Type B pancreatic cell (in vitro differentiated cells): ENCODE data around the gene ERC2. TPM values are rescaled to one million over a fixed set of nuclear protein-coding genes. Genes with fewer than 3 reads are reported as not detected.

Source experiments
- DNase-seq: peaks from one replicate; pipeline ENCODE4 v3.0.0; 2021; ENCODE audit warnings: mixed read lengths; ENCODE audit not compliant: unreplicated experiment; ENCODE audit errors: extremely low spot score
- H3K27ac Mint-ChIP-seq: 2 replicates; pipeline ENCODE4 v1.8.0; 2021; ENCODE audit warnings: mild to moderate bottlenecking, mixed read lengths
- H3K27me3 Mint-ChIP-seq: 2 replicates; pipeline ENCODE4 v1.8.0; 2021; ENCODE audit warnings: mixed read lengths
- H3K36me3 Mint-ChIP-seq: 2 replicates; pipeline ENCODE4 v1.8.0; 2021; ENCODE audit warnings: mixed read lengths
- H3K4me1 Mint-ChIP-seq: one replicate; pipeline ENCODE4 v1.8.0; 2021; ENCODE audit warnings: mixed read lengths; ENCODE audit not compliant: unreplicated experiment
- H3K4me3 Mint-ChIP-seq: 2 replicates; pipeline ENCODE4 v1.8.0; 2021; ENCODE audit warnings: mild to moderate bottlenecking, mixed read lengths
- H3K9me3 Mint-ChIP-seq: 2 replicates; pipeline ENCODE4 v1.8.0; 2021; ENCODE audit warnings: mixed read lengths
- total RNA-seq: library from RNA; stranded (reverse); gene quantifications from 2 replicates; pipeline ENCODE4 v1.2.1, GENCODE V29; 2021; ENCODE audit warnings: low replicate concordance
- TF ChIP-seq, protein P1 (sequence below): fragments of 200-600 bp; sonication (generic); conservative IDR thresholded peaks from 2 replicates; pipeline ENCODE4 v1.5.0; 2021; ENCODE audit warnings: antibody characterized with exemption, mild to moderate bottlenecking

The ERC2 gene
- total RNA-seq, 1 donor from 2014 or later: 6.1 TPM

- Mint-ChIP-seq H3K36me3 (no peaks in the 10 kb centered on the region), H3K9me3 (no peaks in the 10 kb centered on the region), H3K27me3 (peaks cover 15% of the 10 kb centered on the region), H3K4me3 (no peak overlapping the region), H3K4me1 (peaks cover 21% of the 10 kb centered on the region), H3K27ac (no peak overlapping the region)
- TF ChIP-seq, protein P1, sequence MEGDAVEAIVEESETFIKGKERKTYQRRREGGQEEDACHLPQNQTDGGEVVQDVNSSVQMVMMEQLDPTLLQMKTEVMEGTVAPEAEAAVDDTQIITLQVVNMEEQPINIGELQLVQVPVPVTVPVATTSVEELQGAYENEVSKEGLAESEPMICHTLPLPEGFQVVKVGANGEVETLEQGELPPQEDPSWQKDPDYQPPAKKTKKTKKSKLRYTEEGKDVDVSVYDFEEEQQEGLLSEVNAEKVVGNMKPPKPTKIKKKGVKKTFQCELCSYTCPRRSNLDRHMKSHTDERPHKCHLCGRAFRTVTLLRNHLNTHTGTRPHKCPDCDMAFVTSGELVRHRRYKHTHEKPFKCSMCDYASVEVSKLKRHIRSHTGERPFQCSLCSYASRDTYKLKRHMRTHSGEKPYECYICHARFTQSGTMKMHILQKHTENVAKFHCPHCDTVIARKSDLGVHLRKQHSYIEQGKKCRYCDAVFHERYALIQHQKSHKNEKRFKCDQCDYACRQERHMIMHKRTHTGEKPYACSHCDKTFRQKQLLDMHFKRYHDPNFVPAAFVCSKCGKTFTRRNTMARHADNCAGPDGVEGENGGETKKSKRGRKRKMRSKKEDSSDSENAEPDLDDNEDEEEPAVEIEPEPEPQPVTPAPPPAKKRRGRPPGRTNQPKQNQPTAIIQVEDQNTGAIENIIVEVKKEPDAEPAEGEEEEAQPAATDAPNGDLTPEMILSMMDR: no peak
- no peak for DNase-seq
These were observed 810.0 kb downstream of the ERC2 start for GRCh38 chr3:55658270-55658669.

DNA sequence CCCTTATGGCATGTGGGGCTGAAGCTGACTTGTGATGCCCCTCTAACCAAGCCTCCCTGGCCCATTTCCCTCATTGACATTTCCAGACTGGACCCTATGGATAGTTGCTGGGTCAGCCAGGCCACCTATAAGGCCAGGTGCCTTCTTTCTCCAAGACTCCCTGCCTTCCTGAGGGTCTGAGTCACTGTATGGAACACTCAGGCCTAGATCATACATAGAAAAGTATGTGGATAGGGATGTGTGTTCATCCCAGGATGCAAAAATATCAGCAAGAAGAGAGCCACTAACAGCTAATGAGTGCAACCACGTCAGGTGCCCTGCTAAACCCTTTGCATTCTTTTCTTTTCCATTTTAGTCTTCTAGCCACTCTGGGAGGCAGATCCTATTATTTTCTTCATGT lies 812.7 kb downstream of the ERC2 start:
- no peak overlapping the region for H3K4me3 Mint-ChIP-seq
- DNase-seq: no peak
- TF ChIP-seq, protein P1: no peak
- no peaks in the 10 kb centered on the region for H3K36me3 Mint-ChIP-seq
- peaks cover 11% of the 10 kb centered on the region for H3K4me1 Mint-ChIP-seq
- H3K9me3 Mint-ChIP-seq: no peaks in the 10 kb centered on the region
- peaks cover 7% of the 10 kb centered on the region for H3K27me3 Mint-ChIP-seq
- no peak overlapping the region for H3K27ac Mint-ChIP-seq

DNA sequence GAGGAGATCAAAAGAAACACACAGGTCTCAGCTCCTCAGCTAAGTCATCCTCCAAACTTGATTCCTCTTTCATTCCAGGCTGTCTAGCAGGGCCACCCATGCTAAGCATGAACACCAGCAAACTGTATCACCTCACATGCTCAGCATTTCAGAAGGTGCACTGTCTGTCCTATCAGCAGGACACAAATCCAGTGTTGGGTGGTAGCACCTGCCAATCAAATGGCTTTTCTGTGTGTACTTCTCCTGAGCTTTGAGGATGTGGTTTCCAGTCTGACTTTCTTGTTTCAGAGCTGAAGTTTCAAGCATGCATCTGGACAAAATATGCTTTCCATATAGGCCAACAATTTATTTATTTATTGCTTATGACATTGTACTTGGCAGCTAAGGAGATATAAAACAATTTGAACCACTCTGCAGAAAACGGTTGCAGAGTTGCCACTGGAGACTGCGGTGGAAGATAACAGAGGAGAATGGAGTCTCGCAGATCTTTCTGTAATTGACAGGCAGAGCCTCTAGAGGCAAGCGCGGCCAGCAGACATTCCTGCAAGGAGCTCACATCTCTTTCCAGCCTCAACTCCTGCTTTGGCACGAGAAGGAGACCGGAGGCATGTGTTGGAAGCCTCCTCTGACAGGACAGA lies 814.0 kb downstream of the ERC2 start:
- Mint-ChIP-seq H3K9me3 (no peaks in the 10 kb centered on the region), H3K27me3 (peaks cover 8% of the 10 kb centered on the region), H3K4me3 (no peak overlapping the region), H3K27ac (no peak overlapping the region), H3K36me3 (no peaks in the 10 kb centered on the region), H3K4me1 (peaks cover 3% of the 10 kb centered on the region)
- DNase-seq: no peak
- TF ChIP-seq, protein P1: no peak

DNA sequence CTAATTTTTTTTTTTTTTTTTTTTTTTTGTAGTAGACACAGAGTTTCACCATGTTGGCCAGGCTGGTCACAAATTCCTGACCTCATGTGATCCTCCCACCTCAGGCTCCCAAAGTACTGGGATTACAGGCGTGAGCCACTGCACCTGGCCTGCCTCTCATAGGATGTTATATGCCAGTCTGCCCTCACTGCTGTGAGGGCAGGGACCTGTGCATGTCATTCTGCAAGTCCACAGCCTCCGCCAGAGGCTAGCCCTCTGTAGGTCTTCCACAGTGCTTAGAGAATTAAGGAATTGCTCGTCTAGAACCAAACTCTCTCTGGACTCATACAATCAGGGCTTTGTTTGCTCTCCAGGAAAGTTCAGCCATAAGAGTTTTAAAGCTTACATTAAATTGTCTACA lies 817.3 kb downstream of the ERC2 start:
- Mint-ChIP-seq H3K4me3 (no peak overlapping the region), H3K4me1 (peaks cover 11% of the 10 kb centered on the region), H3K36me3 (no peaks in the 10 kb centered on the region), H3K27ac (no peak overlapping the region), H3K9me3 (no peaks in the 10 kb centered on the region), H3K27me3 (peaks cover 29% of the 10 kb centered on the region)
- TF ChIP-seq, protein P1: no peak
- DNase-seq: no peak

DNA sequence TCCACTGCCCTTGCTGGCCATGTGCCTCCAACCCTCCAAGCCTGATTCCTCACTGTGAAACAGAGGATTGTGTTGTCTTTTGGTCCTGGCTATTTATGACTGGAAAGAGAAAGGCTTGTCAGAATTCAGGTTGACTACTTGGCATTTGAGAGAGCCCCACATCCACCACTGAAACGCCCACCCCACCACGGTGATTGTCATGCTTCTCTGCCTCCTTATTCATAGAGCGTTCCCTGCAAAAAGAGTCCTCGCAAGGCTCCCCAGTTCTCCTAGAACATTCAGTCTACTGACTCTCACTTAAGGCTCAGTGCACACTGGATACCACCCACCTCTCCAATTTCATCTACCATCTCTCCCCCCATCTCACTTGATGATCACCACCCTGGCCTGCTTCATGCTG lies 818.3 kb downstream of the ERC2 start:
- Mint-ChIP-seq H3K4me1 (peaks cover 16% of the 10 kb centered on the region), H3K27me3 (peaks cover 29% of the 10 kb centered on the region), H3K36me3 (no peaks in the 10 kb centered on the region), H3K27ac (no peak overlapping the region), H3K4me3 (no peak overlapping the region), H3K9me3 (no peaks in the 10 kb centered on the region)
- TF ChIP-seq, protein P1: no peak
- no peak for DNase-seq
